Measurements from ENCODE around the gene FBXO44.

GRCh38 chr1:11615090-11615489, 39.6 kb upstream of the FBXO44 start:
- TF ChIP-seq CTCF (IDR thresholded peaks at IDR 0.05; ENCODE audit: borderline replicate concordance, extremely low read depth, low read length, poor library complexity, severe bottlenecking): no peak
- TF ChIP-seq EZH2 (IDR thresholded peaks at IDR 0.05; ENCODE audit: borderline replicate concordance, low read depth, low read length, severe bottlenecking): no peak
